ENCODE data around the gene IFIT1. TPM values are rescaled to one million over a fixed set of nuclear protein-coding genes. Genes with fewer than 3 reads are reported as not detected.
"Not testable (repeated sequence)": the region's sequence is repeated elsewhere in the genome, so short reads cannot be mapped to it uniquely, and the experiment has no call there.

IFIT1 gene, protein sequence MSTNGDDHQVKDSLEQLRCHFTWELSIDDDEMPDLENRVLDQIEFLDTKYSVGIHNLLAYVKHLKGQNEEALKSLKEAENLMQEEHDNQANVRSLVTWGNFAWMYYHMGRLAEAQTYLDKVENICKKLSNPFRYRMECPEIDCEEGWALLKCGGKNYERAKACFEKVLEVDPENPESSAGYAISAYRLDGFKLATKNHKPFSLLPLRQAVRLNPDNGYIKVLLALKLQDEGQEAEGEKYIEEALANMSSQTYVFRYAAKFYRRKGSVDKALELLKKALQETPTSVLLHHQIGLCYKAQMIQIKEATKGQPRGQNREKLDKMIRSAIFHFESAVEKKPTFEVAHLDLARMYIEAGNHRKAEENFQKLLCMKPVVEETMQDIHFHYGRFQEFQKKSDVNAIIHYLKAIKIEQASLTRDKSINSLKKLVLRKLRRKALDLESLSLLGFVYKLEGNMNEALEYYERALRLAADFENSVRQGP
- total RNA-seq: 100 to 1,000 TPM in 1 of 8 experiments, 10 to 100 TPM in 3, 1 to 10 TPM in 4; 1.5 to 889 (median 8.4) TPM

DNA sequence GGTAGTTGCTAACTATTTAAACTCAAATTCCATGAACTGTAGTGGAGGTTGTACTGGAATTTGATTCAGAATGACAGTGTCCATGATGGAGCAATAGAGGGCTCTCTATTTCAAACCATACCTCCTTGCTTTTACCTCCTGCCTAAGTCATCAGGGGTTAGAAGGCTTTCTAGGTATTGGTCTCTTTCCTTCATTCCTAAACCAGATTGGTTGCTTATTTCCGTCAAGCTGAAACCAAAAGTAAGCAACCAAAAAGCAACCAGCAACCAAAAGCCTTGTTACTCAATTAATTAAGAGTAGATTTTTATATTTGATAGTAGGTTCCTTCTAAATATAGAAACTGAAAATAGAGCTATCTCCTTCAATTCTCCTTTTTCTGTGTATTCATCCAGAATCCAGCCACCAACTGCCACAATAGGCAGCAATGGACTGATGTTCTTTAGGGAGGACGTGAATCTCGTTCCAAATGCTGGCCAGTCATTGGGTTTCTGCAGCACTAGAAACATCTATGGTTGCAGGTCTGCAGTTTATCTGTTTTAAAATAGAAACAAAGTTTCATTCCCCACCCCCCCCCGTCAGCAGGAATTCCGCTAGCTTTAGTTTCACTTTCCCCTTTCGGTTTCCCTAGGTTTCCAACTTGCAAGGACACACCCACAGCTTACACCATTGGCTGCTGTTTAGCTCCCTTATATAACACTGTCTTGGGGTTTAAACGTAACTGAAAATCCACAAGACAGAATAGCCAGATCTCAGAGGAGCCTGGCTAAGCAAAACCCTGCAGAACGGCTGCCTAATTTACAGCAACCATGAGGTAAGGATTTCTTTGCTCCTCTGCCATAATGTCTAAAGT lies at the start of gene IFIT1:
Gene IFIT1 (plus strand): TSS at position 717 of the 850 bp plus-strand sequence. CDS start 90 bp downstream, at position 807.
- Histone ChIP-seq H3K4me1 (replicated peaks in 1 of 2) (peaks cover 3 to 7% of the 10 kb centered on the region in 2 donors), H3K27ac (no peak within 1 kb of the TSS), H3K4me3 (peak within 1 kb of the TSS; percentile 18 to 42 (median 33))
- in situ Hi-C loops (cut with MboI; ENCODE audit: low pct_unique_long_range_greater_than_20kb in 2 of 9, low sequenced_read_pairs in 9 of 9, unreplicated experiment in 9 of 9): loop anchor here in 2 of 9 experiments (25.0 kb wide), 1 partner anchor 355 kb away; no protein-coding TSS in a partner anchor
- 5 to 32% (median 8%) methylated on average over 2 to 8 of the region's 8 CpGs; no CpG with 5 or more reads in 1 of the 10 experiments for WGBS, 10 experiments
- ATAC-seq (replicated peaks in 6 of 8): peak; percentile 78 to 89 (median 84)

DNA sequence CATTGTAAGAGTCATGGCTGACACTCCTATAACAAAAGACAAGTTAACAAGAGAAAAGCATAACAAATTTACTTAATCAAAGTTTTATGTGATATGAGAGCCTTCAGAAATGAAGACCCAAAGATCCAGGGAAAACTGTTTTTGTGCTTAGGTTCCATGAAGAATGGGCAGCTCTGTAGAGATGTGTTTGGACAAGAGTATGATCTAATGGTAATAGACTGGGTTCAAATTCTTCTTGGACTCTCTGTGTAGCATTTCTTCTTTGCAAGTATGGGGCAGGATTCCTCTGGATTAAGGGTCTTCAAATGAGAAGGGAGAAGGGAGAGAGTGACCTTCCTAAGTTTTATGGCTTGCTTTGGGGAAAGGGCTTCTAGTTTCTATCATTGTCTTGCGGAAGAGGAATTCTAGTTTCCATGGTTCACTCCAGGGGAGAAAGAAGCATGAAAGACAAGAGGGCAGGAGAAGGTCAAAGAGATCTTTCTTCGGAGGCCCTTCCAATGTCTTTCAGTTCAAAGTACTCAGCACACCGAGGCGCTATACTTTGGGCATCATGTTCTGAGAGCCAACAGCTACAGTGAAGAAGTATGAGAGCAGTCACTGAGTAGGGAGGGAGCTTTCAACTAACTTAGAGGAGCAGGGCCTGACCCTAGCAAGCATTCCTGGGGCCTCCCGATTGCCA lies 49.2 kb upstream of the IFIT1 start:
- in situ Hi-C loops (cut with MboI; ENCODE audit: low pct_unique_long_range_greater_than_20kb in 2 of 9, low sequenced_read_pairs in 9 of 9, unreplicated experiment in 9 of 9): no loop called here
- H3K4me1 ChIP-seq (replicated peaks in 1 of 2): peaks cover 26 to 38% of the 10 kb centered on the region in 2 donors
- H3K27ac ChIP-seq: no peak overlapping the region
- ATAC-seq (replicated peaks in 6 of 8): no peak
- peak overlapping the region in 3 of 5 donors; percentile 28 to 51 (median 30) for H3K4me3 ChIP-seq
- 32 to 81% (median 55%) methylated on average over 2 to 5 of the region's 5 CpGs; no CpG with 5 or more reads in 3 of the 10 experiments for WGBS, 10 experiments

DNA sequence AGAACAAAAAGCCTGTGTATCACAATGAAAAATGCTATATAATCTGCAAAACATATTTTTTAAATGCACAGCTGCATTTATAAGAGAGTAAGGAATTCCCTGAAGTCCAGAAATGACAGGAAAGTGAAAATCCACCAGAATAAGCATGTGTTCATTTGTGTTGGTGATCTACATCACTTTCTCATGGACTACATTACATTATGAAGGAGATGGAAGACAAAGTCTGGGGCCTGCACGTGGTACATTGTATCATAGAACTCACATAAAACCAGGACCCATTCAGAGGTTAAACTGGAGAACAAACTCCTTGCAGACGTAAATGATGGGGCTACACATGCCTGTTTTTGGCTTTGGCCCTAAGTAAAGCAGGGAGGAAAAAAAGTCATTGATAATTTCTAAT lies 48.3 kb upstream of the IFIT1 start:
- no peak for ATAC-seq (replicated peaks in 6 of 8)
- WGBS, 10 experiments: 0 to 90% (median 70%) methylated on average over 1 to 2 of the region's 2 CpGs; no CpG with 5 or more reads in 2 of the 10 experiments
- Histone ChIP-seq H3K27ac (no peak overlapping the region), H3K4me3 (no peak overlapping the region), H3K4me1 (replicated peaks in 1 of 2) (peaks cover 27 to 47% of the 10 kb centered on the region in 2 donors)
- in situ Hi-C loops (cut with MboI; ENCODE audit: low pct_unique_long_range_greater_than_20kb in 2 of 9, low sequenced_read_pairs in 9 of 9, unreplicated experiment in 9 of 9): no loop called here

DNA sequence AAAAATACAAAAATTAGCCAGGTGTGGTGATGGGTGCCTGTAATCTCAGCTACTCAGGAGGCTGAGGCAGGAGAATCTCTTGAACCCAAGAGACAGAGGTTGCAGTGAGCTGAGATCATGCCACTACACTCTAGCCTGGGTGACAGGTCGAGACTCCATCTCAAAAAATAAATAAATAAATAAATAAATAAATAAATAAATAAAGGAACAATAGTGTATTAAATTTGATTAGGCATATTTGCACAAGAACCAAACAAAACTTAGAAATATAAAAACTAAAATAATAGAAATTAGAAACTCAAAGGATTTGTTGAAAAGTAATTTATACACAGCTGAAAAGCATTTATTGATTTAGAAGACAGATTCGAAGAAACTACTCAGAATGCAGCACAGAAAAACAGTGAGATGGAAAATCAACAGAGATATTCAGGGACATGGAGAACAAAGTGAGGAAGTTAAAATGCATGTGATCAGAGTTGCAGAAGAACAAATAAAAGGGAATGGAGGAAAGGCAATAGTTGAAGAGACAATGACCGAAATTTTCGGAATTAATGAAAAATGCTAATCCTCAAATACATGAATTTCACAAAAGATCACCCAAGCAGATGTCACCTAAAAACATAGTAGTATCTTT lies 46.9 kb upstream of the IFIT1 start:
- peaks cover 27 to 47% of the 10 kb centered on the region in 2 donors for H3K4me1 ChIP-seq (replicated peaks in 1 of 2)
- no peak overlapping the region for H3K27ac ChIP-seq
- 79 to 100% (median 90%) methylated on average over 1 to 4 of the region's 4 CpGs for WGBS, 10 experiments
- in situ Hi-C loops (cut with MboI; ENCODE audit: low pct_unique_long_range_greater_than_20kb in 2 of 9, low sequenced_read_pairs in 9 of 9, unreplicated experiment in 9 of 9): no loop called here
- ATAC-seq (replicated peaks in 6 of 8): no peak
- no peak overlapping the region for H3K4me3 ChIP-seq

DNA sequence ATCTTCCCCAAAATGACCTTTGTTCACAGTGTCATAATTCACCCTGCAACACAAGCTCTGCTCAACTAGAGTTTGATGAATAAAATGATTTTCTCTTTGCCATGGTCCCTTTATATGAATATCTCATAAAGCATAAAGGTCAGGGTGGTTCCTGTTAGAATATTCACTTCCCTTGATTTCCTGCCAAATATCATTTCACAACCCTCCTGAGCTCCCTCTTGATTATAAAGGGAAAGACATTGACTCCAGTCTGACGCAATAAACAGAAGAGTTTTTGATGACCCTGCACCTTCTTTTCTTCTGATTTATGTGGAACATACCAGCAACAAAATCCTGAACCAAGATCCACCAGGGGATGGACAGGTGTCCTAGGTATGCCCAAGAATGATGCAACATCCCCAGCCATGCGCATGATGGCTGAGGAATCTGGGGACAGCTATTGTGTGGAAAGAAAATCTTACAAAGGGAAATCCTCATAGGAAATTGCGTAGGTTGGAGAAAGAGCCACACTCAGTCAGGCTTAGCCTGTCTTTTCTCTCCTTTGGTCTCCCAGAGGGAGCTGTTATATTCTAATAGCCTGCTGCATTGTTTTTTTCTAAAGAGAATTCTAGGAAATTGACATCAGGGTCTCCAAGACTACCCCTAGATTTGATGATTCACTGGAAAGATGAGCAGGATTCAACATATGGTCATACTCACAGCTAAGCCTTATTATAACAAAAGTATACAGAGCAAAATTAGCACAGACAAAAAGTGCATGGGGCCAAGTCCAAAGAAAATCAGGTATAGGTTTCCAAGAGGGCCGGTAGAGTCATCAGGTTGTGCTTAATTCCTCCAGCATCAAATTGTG lies 45.8 kb upstream of the IFIT1 start:
- Histone ChIP-seq H3K4me1 (replicated peaks in 1 of 2) (peaks cover 35 to 55% of the 10 kb centered on the region in 2 donors), H3K27ac (peak overlapping the region in 1 of 2 donors; percentile 39), H3K4me3 (no peak overlapping the region)
- peak in 6 of 8 experiments; percentile 16 to 55 (median 26) for ATAC-seq (replicated peaks in 6 of 8)
- whole genome bisulfite sequencing, 10 experiments: 8 to 94% (median 88%) methylated on average over 2 to 4 of the region's 4 CpGs; no CpG with 5 or more reads in 1 of the 10 experiments
- in situ Hi-C loops (cut with MboI; ENCODE audit: low pct_unique_long_range_greater_than_20kb in 2 of 9, low sequenced_read_pairs in 9 of 9, unreplicated experiment in 9 of 9): no loop called here

DNA sequence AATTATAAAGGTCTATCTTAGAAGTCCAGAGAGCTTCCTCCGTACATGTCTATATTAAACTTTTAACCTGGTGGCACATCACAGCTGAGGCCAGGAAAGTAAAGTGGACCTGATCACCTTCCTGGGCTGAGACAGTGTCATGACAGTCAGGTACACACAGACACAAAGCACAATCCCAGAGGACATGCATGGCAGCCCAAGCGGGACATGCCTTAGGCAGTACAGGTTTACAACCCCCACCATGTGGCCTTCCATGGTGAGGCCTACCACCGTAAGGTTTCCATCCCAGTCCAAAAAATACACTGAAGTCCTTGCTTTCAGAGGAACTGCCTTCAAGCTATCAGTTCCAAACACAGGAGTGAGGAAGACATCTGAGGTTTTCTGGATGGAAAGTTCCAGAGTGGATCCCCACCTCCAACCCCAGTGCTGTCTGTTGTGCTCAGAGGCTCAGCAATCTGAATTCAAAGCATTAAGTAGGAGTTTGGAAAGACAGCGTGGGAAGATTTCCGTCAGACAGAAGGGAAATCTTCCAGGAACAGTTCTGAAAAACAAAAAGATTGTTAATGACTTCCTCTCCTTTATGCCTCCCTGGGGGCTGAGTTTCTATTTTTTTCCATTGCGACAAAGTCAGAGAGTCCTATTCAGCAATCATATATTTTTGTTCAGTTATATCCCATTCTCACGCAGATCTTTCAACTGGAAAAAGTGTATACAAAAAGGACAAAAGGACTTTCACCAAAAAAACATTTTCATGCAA lies 44.5 kb upstream of the IFIT1 start:
- no peak overlapping the region for H3K27ac ChIP-seq
- peaks cover 48 to 59% of the 10 kb centered on the region in 2 donors for H3K4me1 ChIP-seq (replicated peaks in 1 of 2)
- no peak overlapping the region for H3K4me3 ChIP-seq
- WGBS, 10 experiments: 53 to 100% (median 82%) methylated on average over 1 to 7 of the region's 7 CpGs
- ATAC-seq (replicated peaks in 6 of 8): peak in 2 of 8 experiments; percentile 6 to 18
- in situ Hi-C loops (cut with MboI; ENCODE audit: low pct_unique_long_range_greater_than_20kb in 2 of 9, low sequenced_read_pairs in 9 of 9, unreplicated experiment in 9 of 9): no loop called here

DNA sequence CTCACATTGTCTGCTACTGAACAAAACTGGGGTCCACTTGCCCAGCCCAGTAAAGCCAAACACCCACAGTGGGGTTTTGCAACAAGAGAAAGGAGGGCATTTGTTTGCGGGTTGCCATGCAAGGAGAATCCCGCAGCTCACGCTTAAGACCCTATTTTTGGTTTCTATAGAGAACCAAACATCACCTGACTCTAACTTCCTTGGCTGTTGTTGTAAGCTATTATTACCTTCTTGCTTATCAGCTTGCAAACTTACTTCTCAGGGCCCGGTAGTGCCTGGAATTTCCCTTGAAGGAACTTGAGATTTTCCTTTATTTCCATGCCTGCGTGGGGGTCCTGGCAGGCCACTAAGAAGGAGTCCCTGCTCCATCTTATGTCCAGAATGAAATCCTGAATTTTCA lies 43.9 kb upstream of the IFIT1 start:
- in situ Hi-C loops (cut with MboI; ENCODE audit: low pct_unique_long_range_greater_than_20kb in 2 of 9, low sequenced_read_pairs in 9 of 9, unreplicated experiment in 9 of 9): no loop called here
- H3K4me3 ChIP-seq: no peak overlapping the region
- WGBS, 10 experiments: 38 to 94% (median 76%) methylated on average over 1 to 5 of the region's 5 CpGs; no CpG with 5 or more reads in 3 of the 10 experiments
- peaks cover 49 to 53% of the 10 kb centered on the region in 2 donors for H3K4me1 ChIP-seq (replicated peaks in 1 of 2)
- no peak overlapping the region for H3K27ac ChIP-seq
- ATAC-seq (replicated peaks in 6 of 8): peak in 2 of 8 experiments; percentile 16 to 21

DNA sequence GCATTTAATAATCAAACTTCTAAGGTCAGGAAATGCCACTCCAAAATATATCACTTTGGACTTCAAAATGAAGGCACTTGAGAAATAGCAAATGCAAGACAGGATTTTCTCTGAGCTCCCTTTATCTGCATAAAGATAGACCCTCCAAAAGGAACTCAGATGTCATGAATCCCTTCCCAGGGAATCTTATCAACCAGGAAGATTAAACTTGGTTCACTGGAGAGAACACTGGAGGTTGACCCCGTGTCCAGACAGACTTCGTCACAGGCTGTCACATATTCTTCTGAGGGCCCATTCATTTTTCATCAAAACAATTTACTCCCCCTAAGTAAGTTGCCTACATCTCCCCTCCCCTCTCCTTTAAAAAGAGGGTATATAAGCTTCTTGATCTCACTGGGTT lies 43.4 kb upstream of the IFIT1 start:
- WGBS, 10 experiments: 48 to 100% (median 79%) methylated on average over 2 of the region's 2 CpGs; no CpG with 5 or more reads in 3 of the 10 experiments
- Histone ChIP-seq H3K4me1 (replicated peaks in 1 of 2) (peaks cover 47 to 50% of the 10 kb centered on the region in 2 donors), H3K4me3 (no peak overlapping the region), H3K27ac (no peak overlapping the region)
- in situ Hi-C loops (cut with MboI; ENCODE audit: low pct_unique_long_range_greater_than_20kb in 2 of 9, low sequenced_read_pairs in 9 of 9, unreplicated experiment in 9 of 9): no loop called here
- ATAC-seq (replicated peaks in 6 of 8): no peak

DNA sequence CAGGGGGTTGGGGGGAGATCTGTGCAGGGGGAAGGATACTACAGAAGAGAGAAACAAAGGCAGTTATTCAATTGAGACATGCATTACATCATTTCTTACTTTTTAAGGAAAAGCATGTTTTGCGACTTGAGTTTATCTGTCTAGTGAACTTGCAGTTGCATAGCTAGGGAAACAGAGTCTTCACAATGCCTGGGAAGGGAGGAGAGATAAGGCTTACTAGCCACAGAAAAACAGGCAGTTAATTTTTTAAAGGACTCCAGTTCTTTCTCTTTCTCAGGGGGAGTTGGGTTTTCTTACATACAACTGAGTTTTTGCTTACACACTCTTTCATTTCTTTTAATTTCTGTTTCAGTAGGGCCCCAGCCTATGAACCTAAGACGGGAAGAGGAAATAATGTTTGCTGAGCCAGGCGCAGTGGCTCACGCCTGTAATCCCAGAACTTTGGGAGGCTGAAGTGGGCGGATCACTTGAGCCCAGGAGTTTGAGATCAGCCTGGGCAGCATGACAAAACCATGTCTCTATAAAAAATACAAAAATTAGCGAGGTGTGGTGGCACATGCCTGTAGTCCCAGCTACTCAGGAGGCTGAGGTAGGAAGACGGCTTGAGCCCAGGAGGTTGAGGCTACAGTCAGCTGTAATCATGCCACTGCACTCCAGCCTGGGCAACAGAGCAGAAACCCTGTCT lies 41.6 kb upstream of the IFIT1 start:
- WGBS, 10 experiments: 11 to 100% (median 67%) methylated on average over 1 to 7 of the region's 7 CpGs; no CpG with 5 or more reads in 1 of the 10 experiments
- H3K27ac ChIP-seq: peak overlapping the region in 1 of 2 donors; percentile 13
- H3K4me1 ChIP-seq (replicated peaks in 1 of 2): peaks cover 47 to 50% of the 10 kb centered on the region in 2 donors
- peak in 6 of 8 experiments; percentile 1 to 48 (median 34) for ATAC-seq (replicated peaks in 6 of 8)
- H3K4me3 ChIP-seq; in situ Hi-C loops (cut with MboI; ENCODE audit: low pct_unique_long_range_greater_than_20kb in 2 of 9, low sequenced_read_pairs in 9 of 9, unreplicated experiment in 9 of 9): not testable (repeated sequence)

DNA sequence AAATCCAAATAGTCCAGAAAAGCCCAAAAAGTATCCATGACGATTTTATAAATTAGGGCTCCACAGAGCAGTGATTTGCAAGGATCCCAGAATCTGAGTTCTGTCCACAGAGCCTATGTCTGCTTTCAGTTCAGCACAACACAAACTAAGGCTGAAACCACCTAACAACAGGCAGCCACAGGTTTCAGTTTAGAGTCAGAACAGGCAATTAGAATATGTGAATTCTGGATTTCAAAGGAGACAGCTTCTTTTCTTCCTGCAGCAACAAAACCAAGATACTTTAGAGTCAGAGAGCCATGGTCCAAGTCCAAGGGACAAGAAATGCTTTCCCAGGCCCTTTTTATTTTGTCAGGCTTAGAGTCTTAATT lies 41.0 kb upstream of the IFIT1 start:
- H3K27ac ChIP-seq: peak overlapping the region in 1 of 2 donors; percentile 13
- in situ Hi-C loops (cut with MboI; ENCODE audit: low pct_unique_long_range_greater_than_20kb in 2 of 9, low sequenced_read_pairs in 9 of 9, unreplicated experiment in 9 of 9): no loop called here
- ATAC-seq (replicated peaks in 6 of 8): peak; percentile 6 to 55 (median 40)
- WGBS, 10 experiments: 0 to 38% (median 8%) methylated on average over 1 of the region's 1 CpG; no CpG with 5 or more reads in 6 of the 10 experiments
- H3K4me3 ChIP-seq: no peak overlapping the region
- peaks cover 44 to 46% of the 10 kb centered on the region in 2 donors for H3K4me1 ChIP-seq (replicated peaks in 1 of 2)
